GM12872 (cell line): ENCODE results near the gene ADK.

ENCODE experiments used
- TF ChIP-seq, protein P1 (sequence below): IDR thresholded peaks from 3 replicates; pipeline ENCODE4 v1.5.1; 2011; ENCODE audit warnings: low read depth, mild to moderate bottlenecking, low read length, moderate library complexity; ENCODE audit not compliant: insufficient read depth

ADK gene

DNA sequence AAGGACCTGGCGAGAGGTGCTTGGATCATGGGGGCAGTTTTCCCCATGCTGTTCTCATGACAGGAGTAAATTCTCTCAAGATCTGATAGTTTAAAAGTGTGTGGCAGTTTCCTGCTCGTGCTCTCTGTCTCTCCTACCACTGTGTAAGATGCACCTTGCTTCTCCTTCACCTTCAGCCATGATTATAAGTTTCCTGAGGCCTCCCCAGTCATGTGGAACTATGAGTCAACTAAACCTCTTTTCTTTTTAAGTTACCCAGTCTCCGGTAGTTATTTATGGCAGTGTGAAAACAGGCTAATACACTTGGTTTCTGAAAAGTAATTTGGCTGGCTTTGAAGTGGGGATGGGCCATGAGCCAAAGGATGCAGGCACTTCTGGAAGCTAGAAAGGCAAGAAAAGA lies 407.4 kb downstream of the ADK start:
- TF ChIP-seq, protein P1, sequence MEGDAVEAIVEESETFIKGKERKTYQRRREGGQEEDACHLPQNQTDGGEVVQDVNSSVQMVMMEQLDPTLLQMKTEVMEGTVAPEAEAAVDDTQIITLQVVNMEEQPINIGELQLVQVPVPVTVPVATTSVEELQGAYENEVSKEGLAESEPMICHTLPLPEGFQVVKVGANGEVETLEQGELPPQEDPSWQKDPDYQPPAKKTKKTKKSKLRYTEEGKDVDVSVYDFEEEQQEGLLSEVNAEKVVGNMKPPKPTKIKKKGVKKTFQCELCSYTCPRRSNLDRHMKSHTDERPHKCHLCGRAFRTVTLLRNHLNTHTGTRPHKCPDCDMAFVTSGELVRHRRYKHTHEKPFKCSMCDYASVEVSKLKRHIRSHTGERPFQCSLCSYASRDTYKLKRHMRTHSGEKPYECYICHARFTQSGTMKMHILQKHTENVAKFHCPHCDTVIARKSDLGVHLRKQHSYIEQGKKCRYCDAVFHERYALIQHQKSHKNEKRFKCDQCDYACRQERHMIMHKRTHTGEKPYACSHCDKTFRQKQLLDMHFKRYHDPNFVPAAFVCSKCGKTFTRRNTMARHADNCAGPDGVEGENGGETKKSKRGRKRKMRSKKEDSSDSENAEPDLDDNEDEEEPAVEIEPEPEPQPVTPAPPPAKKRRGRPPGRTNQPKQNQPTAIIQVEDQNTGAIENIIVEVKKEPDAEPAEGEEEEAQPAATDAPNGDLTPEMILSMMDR = no peak

DNA sequence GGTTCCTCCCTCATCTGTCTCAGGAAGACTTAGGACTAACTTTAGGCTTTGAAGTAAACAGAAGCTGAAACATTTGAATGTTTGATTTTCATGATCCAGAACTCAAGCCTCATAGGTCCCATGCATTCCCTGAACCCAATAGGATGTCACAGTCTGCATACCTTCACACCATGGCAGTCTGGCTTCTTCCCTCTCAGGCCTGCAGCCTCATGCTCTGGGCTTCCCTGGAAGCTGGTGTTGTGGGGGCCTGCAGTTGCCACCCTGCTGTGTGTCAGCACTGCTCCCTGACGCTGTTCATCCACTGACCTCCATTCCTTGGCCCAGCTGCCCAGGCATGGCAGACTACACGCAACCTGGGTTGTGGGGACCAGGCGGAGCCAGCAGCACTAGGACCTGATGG lies 407.9 kb downstream of the ADK start:
- TF ChIP-seq, protein P1 = no peak

DNA sequence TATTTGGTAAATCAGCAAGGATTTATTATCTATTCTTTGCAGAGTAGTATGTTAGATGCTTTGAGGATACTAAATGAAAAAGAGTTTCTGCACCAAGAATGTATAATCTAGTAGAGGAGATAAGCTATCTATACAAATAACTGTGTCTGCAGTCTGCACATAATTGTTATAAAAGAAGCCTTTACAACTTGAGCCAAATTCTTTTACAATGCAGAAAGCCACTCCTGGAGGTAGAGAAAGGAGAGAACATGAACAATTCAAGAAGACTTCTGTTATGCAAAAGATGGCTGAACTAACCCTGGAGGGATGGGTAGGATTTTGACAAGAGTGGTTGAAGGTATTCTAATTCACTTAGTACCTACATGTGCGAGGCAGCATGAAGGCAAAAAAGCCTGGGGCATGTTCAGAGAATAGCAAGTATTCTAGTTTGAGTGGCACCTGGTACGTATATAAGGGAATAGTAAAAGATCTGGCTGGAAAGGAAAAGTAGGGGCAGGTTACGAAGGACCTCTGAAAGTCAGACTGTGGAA lies 424.2 kb downstream of the ADK start:
- TF ChIP-seq, protein P1 = no peak

DNA sequence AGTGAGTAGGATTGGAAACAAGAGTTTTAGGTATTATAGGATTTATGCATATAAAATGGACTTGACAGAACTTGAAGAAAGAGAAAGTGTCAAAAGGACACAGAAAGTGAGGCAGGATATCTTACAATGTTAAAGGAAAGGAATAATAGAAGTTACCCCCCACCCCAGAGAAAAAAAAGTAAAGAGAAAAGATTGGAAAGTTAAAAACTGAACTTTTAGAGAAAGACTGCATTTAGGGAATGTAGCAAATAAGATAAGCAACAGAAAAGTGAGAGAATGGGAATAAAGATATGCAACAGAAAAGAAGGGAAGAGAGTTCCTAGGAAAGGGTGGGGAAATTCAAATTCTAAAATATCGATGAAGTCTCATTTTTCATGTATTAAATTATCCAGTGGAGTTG lies 424.9 kb downstream of the ADK start:
- TF ChIP-seq, protein P1 = no peak

DNA sequence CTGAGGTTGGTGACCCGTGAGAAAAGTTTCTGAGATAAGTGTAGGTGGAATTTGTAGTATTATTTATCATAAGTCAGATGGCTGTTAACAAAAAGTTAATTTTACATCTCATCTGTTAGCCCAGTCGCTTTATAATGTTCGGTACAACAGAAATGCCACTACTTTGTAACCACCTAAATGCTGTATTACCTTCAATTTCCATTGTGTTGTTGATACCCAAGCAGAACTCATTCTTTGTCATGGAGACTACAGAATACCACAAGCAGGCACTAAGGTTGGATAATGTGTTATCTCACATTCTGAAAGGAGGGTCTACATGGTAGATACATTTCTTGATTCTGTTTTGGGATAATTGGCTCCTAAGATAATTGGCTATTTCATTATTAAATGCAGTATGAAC lies 425.6 kb downstream of the ADK start:
- TF ChIP-seq, protein P1 = no peak

DNA sequence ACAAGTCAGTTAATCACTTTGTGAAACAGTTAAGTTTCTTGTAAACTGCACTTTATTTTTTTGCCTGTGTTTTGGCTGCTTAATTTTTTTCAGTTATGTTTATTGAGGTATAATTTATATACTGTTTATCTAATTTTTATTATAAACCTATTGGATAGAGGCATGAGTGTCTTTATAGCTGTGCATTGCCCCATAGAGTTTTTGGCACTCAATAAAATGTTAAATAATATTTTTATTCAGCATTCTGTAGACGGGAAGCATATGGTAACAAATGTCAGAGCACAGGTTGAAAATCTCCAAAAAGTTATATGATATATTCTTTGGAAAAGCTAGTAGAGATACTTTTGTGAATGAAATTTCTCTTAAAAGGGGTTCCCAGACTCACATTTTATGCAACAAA lies 431.5 kb downstream of the ADK start:
- TF ChIP-seq, protein P1 = no peak

DNA sequence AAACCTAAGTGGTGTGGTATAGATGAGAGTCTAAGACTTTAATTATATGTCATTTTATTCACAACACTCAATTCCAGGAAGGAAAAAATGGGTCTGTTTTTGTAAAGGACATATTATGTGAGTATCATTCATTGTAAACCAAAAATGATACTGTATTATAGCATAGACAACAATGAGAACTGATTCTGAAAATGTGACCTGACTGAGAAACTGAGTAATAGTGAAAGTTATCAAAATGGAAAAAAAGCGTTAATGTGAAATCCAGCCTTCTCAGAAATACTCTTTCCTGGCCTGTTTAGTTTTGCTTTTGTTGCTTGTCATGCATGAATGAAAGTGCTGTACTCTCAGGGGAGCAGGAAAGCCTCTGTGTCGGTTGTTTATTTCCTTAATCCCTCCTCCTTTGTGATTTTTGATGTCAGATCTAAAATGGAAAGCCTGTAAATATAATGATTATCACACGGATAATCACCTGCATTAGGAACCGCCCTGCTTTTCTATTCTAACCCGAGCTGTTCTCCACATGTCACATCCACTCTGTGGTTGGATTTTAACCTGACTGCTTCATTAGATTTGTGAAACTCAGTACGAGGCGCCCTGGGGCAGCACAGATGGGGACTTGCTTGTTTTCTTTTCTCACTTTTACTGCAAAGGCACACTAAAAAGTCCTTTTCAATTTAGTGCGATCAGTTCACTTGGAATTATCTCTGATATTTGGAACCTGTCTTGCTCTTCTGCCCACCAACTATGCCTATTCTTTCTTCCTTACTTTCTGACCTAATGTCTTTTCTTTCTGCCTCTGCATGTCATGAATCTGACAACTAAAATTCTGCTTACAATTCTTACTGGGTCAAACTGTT lies 434.4 kb downstream of the ADK start:
- TF ChIP-seq, protein P1 = no peak
